Suprapubic skin (tissue), 4 donors: ENCODE results near the gene BRK1. TPM values are rescaled to one million over a fixed set of nuclear protein-coding genes. Genes with fewer than 3 reads are reported as not detected.
"Not testable (repeated sequence)": the region's sequence is repeated elsewhere in the genome, so short reads cannot be mapped to it uniquely, and the experiment has no call there.

Experiments
- DNase-seq, 2 donors: peaks; one replicate each; pipeline ENCODE4 v3.0.0-alpha.2; 2019; ENCODE audit warnings: low spot score in 2 of 2
- H3K27ac ChIP-seq: fragments of 200-600 bp; sonication (generic); one replicate; pipeline ENCODE4 v1.5.1; 2019
- H3K27me3 ChIP-seq: fragments of 200-600 bp; sonication (generic); one replicate; pipeline ENCODE4 v1.5.1; 2019
- H3K36me3 ChIP-seq: fragments of 200-600 bp; sonication (generic); one replicate; pipeline ENCODE4 v1.5.1; 2019
- H3K4me1 ChIP-seq: fragments of 200-600 bp; sonication (generic); one replicate; pipeline ENCODE4 v1.5.1; 2019
- H3K4me3 ChIP-seq: fragments of 200-600 bp; sonication (generic); one replicate; pipeline ENCODE4 v1.5.1; 2019; ENCODE audit warnings: mild to moderate bottlenecking
- H3K9me3 ChIP-seq: fragments of 200-600 bp; sonication (generic); one replicate; pipeline ENCODE4 v1.5.1; 2019
- EP300 ChIP-seq: sonication (generic); formaldehyde crosslinking; IDR thresholded peaks from one replicate; pipeline ENCODE4 v1.6.1; 2017; ENCODE audit warnings: antibody characterized with exemption
- POLR2A ChIP-seq, 2 donors: fragments of 450-650 bp; IDR thresholded peaks; one replicate each; pipeline ENCODE4 v1.6.1; 2017; ENCODE audit warnings: antibody characterized with exemption in 2 of 2, mild to moderate bottlenecking in 2 of 2, moderate library complexity in 2 of 2
- POLR2AphosphoS5 ChIP-seq, 3 donors: sonication (generic); formaldehyde crosslinking; IDR thresholded peaks; one replicate each; pipeline ENCODE4 v1.6.1; 2017; ENCODE audit warnings: antibody characterized with exemption in 3 of 3
- WGBS: methylation state at CpG from one replicate; pipeline ENCODE4 v1.1.5; 2018; 5-methylcytosine and 5-hydroxymethylcytosine counted together
- total RNA-seq, 4 donors: library from RNA; depleted of rRNA; stranded (reverse); fragments of >200 nt; gene quantifications; one replicate each; pipeline ENCODE4 v1.1.0, GENCODE V29; 2016
- TF ChIP-seq, protein P1 (sequence below), 2 donors: fragments of 200-600 bp in 1 of 2; fragments of 450-650 bp in 1 of 2; sonication (generic) in 1 of 2; IDR thresholded peaks; one replicate each; pipeline ENCODE4 v1.5.1; 2016 to 2019; ENCODE audit warnings: antibody characterized with exemption in 2 of 2, mild to moderate bottlenecking in 1 of 2, moderate library complexity in 1 of 2

BRK1 gene
- total RNA-seq, 4 donors from 2014 or later, result 51.7 to 101 (median 83.9) TPM

DNA sequence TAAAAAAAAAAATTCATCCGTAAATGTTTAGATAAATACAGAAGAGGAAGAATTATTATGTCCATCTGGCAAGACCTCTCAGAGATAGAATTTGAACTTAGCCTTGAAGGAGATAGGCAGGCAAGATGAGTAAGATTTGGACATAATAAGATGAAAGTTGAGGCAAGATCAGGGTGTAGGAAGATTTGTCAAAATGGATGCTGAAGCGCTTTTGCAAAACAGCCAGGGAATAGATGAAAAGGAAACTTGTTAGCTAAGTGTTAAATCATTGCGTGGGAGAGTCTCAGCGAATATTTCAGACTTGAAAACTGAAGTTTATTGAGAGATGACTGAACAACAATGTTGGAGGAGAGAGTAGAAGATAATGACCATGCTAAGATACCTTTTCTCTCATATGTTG lies 7.2 kb downstream of the BRK1 start:
- H3K4me3 ChIP-seq, result no peak overlapping the region
- H3K27me3 ChIP-seq, result no peaks in the 10 kb centered on the region
- TF ChIP-seq POLR2AphosphoS5 (IDR thresholded peaks at IDR 0.05) (no peak), EP300 (no peak), POLR2A (IDR thresholded peaks at IDR 0.05) (no peak)
- TF ChIP-seq, protein P1, sequence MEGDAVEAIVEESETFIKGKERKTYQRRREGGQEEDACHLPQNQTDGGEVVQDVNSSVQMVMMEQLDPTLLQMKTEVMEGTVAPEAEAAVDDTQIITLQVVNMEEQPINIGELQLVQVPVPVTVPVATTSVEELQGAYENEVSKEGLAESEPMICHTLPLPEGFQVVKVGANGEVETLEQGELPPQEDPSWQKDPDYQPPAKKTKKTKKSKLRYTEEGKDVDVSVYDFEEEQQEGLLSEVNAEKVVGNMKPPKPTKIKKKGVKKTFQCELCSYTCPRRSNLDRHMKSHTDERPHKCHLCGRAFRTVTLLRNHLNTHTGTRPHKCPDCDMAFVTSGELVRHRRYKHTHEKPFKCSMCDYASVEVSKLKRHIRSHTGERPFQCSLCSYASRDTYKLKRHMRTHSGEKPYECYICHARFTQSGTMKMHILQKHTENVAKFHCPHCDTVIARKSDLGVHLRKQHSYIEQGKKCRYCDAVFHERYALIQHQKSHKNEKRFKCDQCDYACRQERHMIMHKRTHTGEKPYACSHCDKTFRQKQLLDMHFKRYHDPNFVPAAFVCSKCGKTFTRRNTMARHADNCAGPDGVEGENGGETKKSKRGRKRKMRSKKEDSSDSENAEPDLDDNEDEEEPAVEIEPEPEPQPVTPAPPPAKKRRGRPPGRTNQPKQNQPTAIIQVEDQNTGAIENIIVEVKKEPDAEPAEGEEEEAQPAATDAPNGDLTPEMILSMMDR (IDR thresholded peaks at IDR 0.05), result no peak
- peaks cover 6% of the 10 kb centered on the region for H3K4me1 ChIP-seq
- peaks cover 33% of the 10 kb centered on the region for H3K36me3 ChIP-seq
- no peak for DNase-seq
- WGBS, result 89% methylated on average over 4 of the region's 4 CpGs
- H3K9me3 ChIP-seq, result no peaks in the 10 kb centered on the region
- H3K27ac ChIP-seq, result no peak overlapping the region

DNA sequence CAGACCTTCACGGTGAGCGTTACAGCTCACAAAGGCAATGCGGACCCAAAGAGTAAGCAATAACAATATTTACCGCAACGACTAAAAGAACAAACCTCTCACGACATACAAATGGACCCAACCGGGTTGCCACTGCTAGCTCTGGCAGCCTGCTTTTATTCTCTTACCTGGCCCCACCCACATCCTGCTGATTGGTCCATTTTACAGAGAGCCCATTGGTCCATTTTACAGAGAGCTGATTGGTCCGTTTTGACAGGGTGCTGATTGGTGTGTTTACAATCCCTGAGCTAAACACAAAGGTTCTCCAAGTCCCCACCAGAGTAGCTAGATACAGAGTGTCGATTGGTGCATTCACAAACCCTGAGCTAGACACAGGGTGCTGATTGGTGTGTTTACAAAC lies 20.4 kb downstream of the BRK1 start:
- H3K4me3 ChIP-seq, H3K9me3 ChIP-seq, H3K36me3 ChIP-seq, H3K27me3 ChIP-seq, DNase-seq, H3K4me1 ChIP-seq, H3K27ac ChIP-seq: not testable (repeated sequence)
- 96% methylated on average over 9 of the region's 9 CpGs for WGBS

DNA sequence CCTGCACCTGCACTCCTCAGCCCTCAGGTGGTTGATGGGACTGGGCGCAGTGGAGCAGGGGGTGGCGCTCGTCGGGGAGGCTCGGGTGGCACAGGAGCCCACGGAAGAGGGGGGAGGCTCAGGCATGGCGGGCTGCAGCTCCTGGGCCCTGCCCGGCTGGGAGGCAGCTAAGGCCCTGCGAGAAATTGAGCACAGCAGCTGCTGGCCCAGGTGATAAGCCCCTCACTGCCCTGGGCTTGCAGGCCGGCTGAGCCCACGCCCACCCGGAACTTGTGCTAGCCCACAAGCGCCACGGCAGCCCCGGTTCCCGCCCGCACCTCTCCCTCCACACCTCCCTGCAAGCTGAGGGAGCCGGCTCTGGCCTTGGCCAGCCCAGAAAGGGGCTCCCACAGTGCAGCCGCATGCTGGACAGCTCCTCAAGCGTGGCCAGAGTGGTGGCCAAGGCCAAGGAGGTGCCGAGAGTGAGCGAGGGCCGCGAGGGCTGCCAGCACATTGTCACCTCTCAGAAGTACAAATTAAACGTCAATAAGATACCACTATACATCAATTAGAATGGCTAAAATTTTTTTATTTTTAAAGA lies 21.0 kb downstream of the BRK1 start:
- no peaks in the 10 kb centered on the region for H3K27me3 ChIP-seq
- H3K27ac ChIP-seq, result no peak overlapping the region
- H3K36me3 ChIP-seq, result no peaks in the 10 kb centered on the region
- H3K4me1 ChIP-seq, result no peaks in the 10 kb centered on the region
- TF ChIP-seq EP300 (no peak), POLR2AphosphoS5 (IDR thresholded peaks at IDR 0.05) (no peak), POLR2A (IDR thresholded peaks at IDR 0.05) (no peak)
- TF ChIP-seq, protein P1 (IDR thresholded peaks at IDR 0.05), result no peak
- WGBS, result 87% methylated on average over 18 of the region's 25 CpGs
- no peaks in the 10 kb centered on the region for H3K9me3 ChIP-seq
- DNase-seq, result no peak
- no peak overlapping the region for H3K4me3 ChIP-seq

DNA sequence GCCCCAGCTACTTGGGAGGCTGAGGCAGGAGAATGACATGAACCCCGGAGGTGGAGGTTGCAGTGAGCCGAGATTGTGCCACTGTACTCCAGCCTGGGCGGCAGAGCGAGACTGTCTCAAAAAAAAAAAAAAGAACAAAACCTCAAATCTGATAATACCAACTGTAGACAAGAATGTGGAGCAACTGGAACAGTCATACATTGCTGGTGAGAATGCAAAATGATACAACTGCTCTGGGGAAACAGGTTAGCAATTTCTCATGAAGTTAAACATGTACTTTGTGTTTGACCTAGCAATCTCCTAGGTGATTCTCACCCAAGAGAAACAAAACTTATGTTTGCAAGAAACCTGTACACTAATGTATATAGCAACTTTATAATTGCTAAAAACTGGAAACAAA lies 21.7 kb downstream of the BRK1 start:
- Histone ChIP-seq H3K4me1 (peaks cover under 1% of the 10 kb centered on the region), H3K36me3 (no peaks in the 10 kb centered on the region), H3K27me3 (no peaks in the 10 kb centered on the region), H3K9me3 (no peaks in the 10 kb centered on the region), H3K4me3 (no peak overlapping the region), H3K27ac (no peak overlapping the region)
- 83% methylated on average over 4 of the region's 4 CpGs for WGBS
- TF ChIP-seq POLR2A (IDR thresholded peaks at IDR 0.05), result no peak
- TF ChIP-seq, protein P1 (IDR thresholded peaks at IDR 0.05), result no peak
- no peak for TF ChIP-seq POLR2AphosphoS5 (IDR thresholded peaks at IDR 0.05)
- TF ChIP-seq EP300, result no peak
- no peak for DNase-seq

DNA sequence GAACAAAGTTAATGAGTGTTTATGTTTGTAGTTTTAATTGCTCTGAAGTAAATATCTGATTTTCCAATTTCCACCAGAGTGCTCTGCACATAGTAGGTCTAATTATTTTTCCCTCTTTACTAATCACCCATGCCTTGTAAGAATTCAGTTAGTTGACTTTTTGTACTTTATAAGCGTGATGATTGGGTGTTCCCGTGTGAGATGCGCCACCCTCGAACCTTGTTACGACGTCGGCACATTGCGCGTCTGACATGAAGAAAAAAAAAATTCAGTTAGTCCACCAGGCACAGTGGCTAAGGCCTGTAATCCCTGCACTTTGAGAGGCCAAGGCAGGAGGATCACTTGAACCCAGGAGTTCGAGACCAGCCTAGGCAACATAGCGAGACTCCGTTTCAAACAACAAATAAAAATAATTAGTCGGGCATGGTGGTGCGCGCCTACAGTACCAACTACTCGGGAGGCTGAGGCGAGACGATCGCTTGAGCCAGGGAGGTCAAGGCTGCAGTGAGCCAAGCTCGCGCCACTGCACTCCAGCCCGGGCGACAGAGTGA lies 25.6 kb downstream of the BRK1 start:
- H3K9me3 ChIP-seq, result no peaks in the 10 kb centered on the region
- no peaks in the 10 kb centered on the region for H3K27me3 ChIP-seq
- TF ChIP-seq POLR2A (IDR thresholded peaks at IDR 0.05), result no peak
- TF ChIP-seq POLR2AphosphoS5 (IDR thresholded peaks at IDR 0.05), result no peak
- TF ChIP-seq EP300, result no peak
- TF ChIP-seq, protein P1 (IDR thresholded peaks at IDR 0.05), result no peak
- peaks cover 29% of the 10 kb centered on the region for H3K4me1 ChIP-seq
- no peak overlapping the region for H3K27ac ChIP-seq
- peak overlapping the region; percentile 55 for H3K4me3 ChIP-seq
- no peak for DNase-seq
- WGBS, result 83% methylated on average over 23 of the region's 23 CpGs
- no peaks in the 10 kb centered on the region for H3K36me3 ChIP-seq
